HepG2 (cell line): ENCODE results near the gene PDILT. TPM values are rescaled to one million over a fixed set of nuclear protein-coding genes. Genes with fewer than 3 reads are reported as not detected.
A peak's percentile ranks its signal among the peaks of the same experiment; 100 is the strongest.

ENCODE experiments used
- ATAC-seq: fragments of 200-7000 bp; cut with Tn5 transposase; 3 replicates; pipeline ENCODE4 v1.9.1; 2020; ENCODE audit warnings: mild to moderate bottlenecking, moderate library complexity
- BruUV-seq: library from RNA; stranded (reverse); fragments of 400-500 nt; replicated peaks from 2 replicates; lab custom pipeline; 2021; lab: Mats Ljungman, UMichigan
- CTCF ChIA-PET: fragments of 300-600 bp; formaldehyde crosslinking; extraction: SDS; loops from one replicate; lab custom pipeline; 2021; ENCODE audit warnings: low total read pairs, inconsistent platforms, low intra/inter-chr PET ratio; lab: Yijun Ruan, JAX
- POLR2A ChIA-PET: fragments of 350-600 bp; sonication (Branson Sonifier 250); formaldehyde crosslinking; loops from one replicate; lab custom pipeline; 2020; ENCODE audit warnings: antibody characterized with exemption, inconsistent platforms; lab: Yijun Ruan, JAX
- DNase-seq: peaks from one replicate; pipeline ENCODE4 v3.0.0-alpha.2; 2015; ENCODE audit warnings: low spot score
- FAIRE-seq: peaks from 3 replicates; lab custom pipeline; 2011; peaks lifted over from hg19 to GRCh38; lab: Jason Lieb, UNC
- H2AFZ ChIP-seq: one replicate; pipeline ENCODE4 v1.6.1; 2011; ENCODE audit warnings: low read length, inconsistent platforms
- H3K27ac ChIP-seq: fragments of 300-600 bp; 3 replicates; pipeline ENCODE4 v1.8.0; 2011; ENCODE audit warnings: mixed run types, mild to moderate bottlenecking, mixed read lengths, low read length, inconsistent platforms; ENCODE audit not compliant: insufficient read depth; ENCODE audit errors: extremely low read length
- H3K27me3 ChIP-seq, 2 experiments: fragments of 200-600 bp in 1 of 2; 2 replicates in 1 of 2; 3 replicates in 1 of 2; pipeline versions ENCODE4 v1.6.0 to v1.8.0; 2011; ENCODE audit warnings: low read length in 2 of 2, mild to moderate bottlenecking in 2 of 2, moderate library complexity in 2 of 2, inconsistent platforms in 1 of 2; ENCODE audit not compliant: insufficient read depth in 2 of 2, control insufficient read depth in 1 of 2
- H3K36me3 ChIP-seq, 2 experiments: fragments of 200-600 bp in 1 of 2; replicated peaks in 1 of 2; 2 replicates in 1 of 2; 3 replicates in 1 of 2; pipeline versions ENCODE4 v1.5.1 to v1.8.0; 2011; ENCODE audit warnings: low read length in 2 of 2, inconsistent platforms in 1 of 2; ENCODE audit not compliant: insufficient read depth in 2 of 2, control insufficient read depth in 1 of 2
- H3K4me1 ChIP-seq: 2 replicates; pipeline ENCODE4 v1.5.1; 2012; ENCODE audit warnings: low read length, inconsistent platforms; ENCODE audit not compliant: insufficient read depth
- H3K4me2 ChIP-seq: 2 replicates; pipeline ENCODE4 v1.6.0; 2011; ENCODE audit warnings: low read depth, low read length, inconsistent platforms
- H3K4me3 ChIP-seq, 3 experiments: fragments of 200-600 bp in 1 of 3; sonication (generic), shearing (Covaris generic) in 1 of 3; replicated peaks in 1 of 3; 2 replicates each; pipeline ENCODE4 v1.5.1; 2011 to 2016; ENCODE audit warnings: low read length in 3 of 3, inconsistent platforms in 2 of 3, low read depth in 2 of 3, mild to moderate bottlenecking in 2 of 3, control low read depth in 1 of 3, mixed read lengths in 1 of 3; ENCODE audit not compliant: insufficient read depth in 1 of 3
- H3K79me2 ChIP-seq: one replicate; pipeline ENCODE4 v1.6.1; 2011; ENCODE audit warnings: low read length, inconsistent platforms; ENCODE audit not compliant: insufficient read depth
- H3K9ac ChIP-seq: 2 replicates; pipeline ENCODE4 v1.6.0; 2011; ENCODE audit warnings: mild to moderate bottlenecking, low read depth, low read length, inconsistent platforms; ENCODE audit not compliant: insufficient read depth
- H3K9me3 ChIP-seq: 2 replicates; pipeline ENCODE4 v1.5.1; 2012; ENCODE audit warnings: mild to moderate bottlenecking, low read length
- H4K20me1 ChIP-seq: 2 replicates; pipeline ENCODE4 v1.6.0; 2011; ENCODE audit warnings: inconsistent platforms, mild to moderate bottlenecking, low read length, moderate library complexity; ENCODE audit not compliant: insufficient read depth
- ARNTL ChIP-seq: sonication (generic); formaldehyde crosslinking; IDR thresholded peaks from 2 replicates; pipeline ENCODE4 v1.4.0; 2020; ENCODE audit warnings: mild to moderate bottlenecking, missing genetic modification reagents
- ATF7 ChIP-seq, 2 experiments: fragments of 450-650 bp in 1 of 2; sonication (generic) in 1 of 2; formaldehyde crosslinking in 1 of 2; IDR thresholded peaks; 2 replicates each; pipeline versions ENCODE4 v1.4.0 to v1.6.1; 2016 to 2020; ENCODE audit warnings: antibody characterized with exemption in 1 of 2, mild to moderate bottlenecking in 1 of 2, missing genetic modification reagents in 1 of 2
- CEBPB ChIP-seq: IDR thresholded peaks from 2 replicates; pipeline ENCODE4 v1.6.1; 2011; ENCODE audit warnings: low read depth, low read length, improper control_type of control experiment, borderline replicate concordance
- HDAC1 ChIP-seq: sonication (generic); formaldehyde crosslinking; IDR thresholded peaks from 2 replicates; pipeline ENCODE4 v1.5.1; 2020; ENCODE audit warnings: mild to moderate bottlenecking, missing genetic modification reagents
- SUZ12 ChIP-seq: fragments of 150-350 bp; IDR thresholded peaks from 2 replicates; pipeline ENCODE4 v1.6.1; 2014; ENCODE audit warnings: low read depth, low read length
- WGBS: methylation state at CpG from one replicate; pipeline ENCODE4 v1.1.6; 2017; ENCODE audit warnings: low lambda C conversion rate; 5-methylcytosine and 5-hydroxymethylcytosine counted together
- in situ Hi-C: cut with HindIII; loops from 2 replicates; pipeline ENCODE4 v1.10.0; 2017; ENCODE audit warnings: low pct_unique_long_range_greater_than_20kb; ENCODE audit not compliant: extremely low pct_ligation_motif_present
- intact Hi-C: fragments of 100-400 bp; cut with micrococcal nuclease; formaldehyde crosslinking; loops from one replicate; pipeline ENCODE4 v1.10.0; 2022; ENCODE audit not compliant: unreplicated experiment
- polyA plus RNA-seq, 8 experiments: library from polyadenylated mRNA; depleted of rRNA in 3 of 8; stranded (reverse) in 7 of 8; unstranded in 1 of 8; fragments of >200 nt; fragmentation: Illumina TruSeq in 4 of 8; extraction: Trizol in 4 of 8; gene quantifications; 2 replicates each; pipeline versions ENCODE4 v1.2.1 to v1.2.3, GENCODE V29; 2011 to 2016; ENCODE audit warnings: low read depth in 4 of 8, missing spikeins in 1 of 8, mixed read lengths in 1 of 8; ENCODE audit not compliant: insufficient read depth in 1 of 8
- total RNA-seq, 5 experiments: library from RNA; depleted of rRNA; stranded (reverse); fragments of >200 nt; fragmentation: Illumina TruSeq; extraction: Trizol; gene quantifications; 2 replicates each; pipeline ENCODE4 v1.2.3, GENCODE V29; 2016; ENCODE audit warnings: low read depth in 1 of 5
- TF ChIP-seq, protein P1 (sequence below): sonication (generic); formaldehyde crosslinking; conservative IDR thresholded peaks from 2 replicates; pipeline ENCODE4 v1.4.0; 2020; ENCODE audit warnings: missing genetic modification reagents
- TF ChIP-seq, protein P2 (sequence below): sonication (generic); formaldehyde crosslinking; IDR thresholded peaks from 2 replicates; pipeline ENCODE4 v1.4.0; 2020; ENCODE audit warnings: missing genetic modification reagents

The PDILT gene
- total and polyA plus RNA-seq, 2 of the 13 experiments (the other 11 are each of a cell fraction or from before 2014, with no cell fraction given): not detected

DNA sequence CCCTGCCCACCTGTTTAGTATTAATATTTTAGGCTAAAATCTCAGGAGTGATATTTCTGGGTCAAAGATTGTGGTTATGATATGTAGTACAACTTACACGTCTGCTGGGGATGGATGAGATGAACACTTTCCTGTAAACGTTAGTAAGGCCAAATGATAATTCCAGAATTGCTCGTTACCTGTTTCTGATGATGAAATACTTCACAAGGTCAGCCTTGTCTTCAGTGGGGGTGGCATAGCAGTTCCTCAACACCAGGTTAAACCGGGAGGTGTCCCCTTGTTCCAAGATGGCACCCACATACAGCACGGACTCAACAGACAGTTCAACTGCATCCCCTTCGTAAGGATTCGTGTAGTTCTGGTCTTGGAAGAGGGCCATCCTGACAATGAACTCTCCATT, 86.5 kb downstream of the PDILT start:
- TF ChIP-seq, protein P1, sequence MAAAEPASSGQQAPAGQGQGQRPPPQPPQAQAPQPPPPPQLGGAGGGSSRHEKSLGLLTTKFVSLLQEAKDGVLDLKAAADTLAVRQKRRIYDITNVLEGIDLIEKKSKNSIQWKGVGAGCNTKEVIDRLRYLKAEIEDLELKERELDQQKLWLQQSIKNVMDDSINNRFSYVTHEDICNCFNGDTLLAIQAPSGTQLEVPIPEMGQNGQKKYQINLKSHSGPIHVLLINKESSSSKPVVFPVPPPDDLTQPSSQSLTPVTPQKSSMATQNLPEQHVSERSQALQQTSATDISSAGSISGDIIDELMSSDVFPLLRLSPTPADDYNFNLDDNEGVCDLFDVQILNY (CRISPR knock-in tag): no peak
- TF ChIP-seq CEBPB (peak; percentile 61; the same call in 1 of the 2 replicates), ARNTL (CRISPR knock-in tag) (no peak), ATF7 (IDR thresholded peaks at IDR 0.05) (peak; percentile 57), ATF7 (CRISPR knock-in tag; IDR thresholded peaks at IDR 0.05) (no peak), SUZ12 (no peak), HDAC1 (CRISPR knock-in tag) (no peak)
- TF ChIP-seq, protein P2, sequence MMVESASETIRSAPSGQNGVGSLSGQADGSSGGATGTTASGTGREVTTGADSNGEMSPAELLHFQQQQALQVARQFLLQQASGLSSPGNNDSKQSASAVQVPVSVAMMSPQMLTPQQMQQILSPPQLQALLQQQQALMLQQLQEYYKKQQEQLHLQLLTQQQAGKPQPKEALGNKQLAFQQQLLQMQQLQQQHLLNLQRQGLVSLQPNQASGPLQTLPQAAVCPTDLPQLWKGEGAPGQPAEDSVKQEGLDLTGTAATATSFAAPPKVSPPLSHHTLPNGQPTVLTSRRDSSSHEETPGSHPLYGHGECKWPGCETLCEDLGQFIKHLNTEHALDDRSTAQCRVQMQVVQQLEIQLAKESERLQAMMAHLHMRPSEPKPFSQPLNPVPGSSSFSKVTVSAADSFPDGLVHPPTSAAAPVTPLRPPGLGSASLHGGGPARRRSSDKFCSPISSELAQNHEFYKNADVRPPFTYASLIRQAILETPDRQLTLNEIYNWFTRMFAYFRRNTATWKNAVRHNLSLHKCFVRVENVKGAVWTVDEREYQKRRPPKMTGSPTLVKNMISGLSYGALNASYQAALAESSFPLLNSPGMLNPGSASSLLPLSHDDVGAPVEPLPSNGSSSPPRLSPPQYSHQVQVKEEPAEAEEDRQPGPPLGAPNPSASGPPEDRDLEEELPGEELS (CRISPR knock-in tag): no peak
- TF ChIP-seq, all 625 proteins: peak for 2
- Histone ChIP-seq H3K4me2 (no peak overlapping the region), H3K9ac (no peak overlapping the region), H3K4me1 (no peaks in the 10 kb centered on the region), H3K36me3 (no peaks in the 10 kb centered on the region), H2AFZ (no peak overlapping the region), H3K4me3 (no peak overlapping the region), H3K79me2 (no peaks in the 10 kb centered on the region), H4K20me1 (no peaks in the 10 kb centered on the region), H3K9me3 (no peaks in the 10 kb centered on the region), H3K27me3 (peaks cover 0 to 5% of the 10 kb centered on the region in 2 experiments; a peak in 3 of 5 replicates), H3K27ac (no peak overlapping the region)
- ChIA-PET CTCF (no interaction called here), POLR2A (no interaction called here)
- intact Hi-C loops (no loop called here), in situ Hi-C loops (loop anchor here (25.0 kb wide), 1 partner anchor 731 kb away; no protein-coding TSS in a partner anchor)
- FAIRE-seq (peak; percentile 44), ATAC-seq (no peak), DNase-seq (no peak)
- no TSS peak for BruUV-seq
- WGBS: 22% methylated on average over 7 of the region's 7 CpGs
